ENCODE measurements around the gene ID3.

GRCh38 chr1:23588749-23589548 lies 29.6 kb upstream of the ID3 start:
- TF ChIP-seq CTCF (IDR thresholded peaks at IDR 0.05): no peak
- no peak for TF ChIP-seq POLR2A (IDR thresholded peaks at IDR 0.05)
- no peak for TF ChIP-seq POLR2AphosphoS5 (IDR thresholded peaks at IDR 0.05)

Data from suprapubic skin (tissue), 4 donors.